Fibroblast of skin of right quadriceps (primary cell): ENCODE data around the gene COPA.
A peak's percentile ranks its signal among the peaks of the same experiment; 100 is the strongest.

ENCODE experiments used
- DNase-seq: peaks from one replicate; pipeline ENCODE4 v3.0.0-alpha.2; 2013

COPA gene

GRCh38 chr1:160261893-160262794 lies 80.9 kb downstream of the COPA start, which contains the start of gene DCAF8:
TSS of gene DCAF8 (minus strand) at chr1:160262549. CDS start at chr1:160244008, 18,541 bp downstream.
- peak; percentile 97 for DNase-seq

DNA sequence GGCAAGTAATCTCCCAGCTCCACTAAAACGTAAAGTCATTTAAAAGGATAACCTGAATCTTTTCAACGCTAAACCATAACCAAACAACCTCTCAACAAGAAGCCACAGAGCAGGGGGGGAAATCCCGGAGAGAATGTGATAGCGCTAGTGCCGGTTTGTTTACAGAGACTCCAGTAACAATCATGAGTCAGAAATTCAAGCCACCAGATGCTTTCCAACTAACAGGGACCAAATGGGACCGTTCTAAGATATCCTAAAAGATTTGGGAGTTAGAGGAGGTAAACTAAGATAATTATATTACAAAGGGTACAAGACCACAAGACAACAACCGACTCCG lies 81.5 kb downstream of the COPA start:
- DNase-seq, result peak; percentile 74

DNA sequence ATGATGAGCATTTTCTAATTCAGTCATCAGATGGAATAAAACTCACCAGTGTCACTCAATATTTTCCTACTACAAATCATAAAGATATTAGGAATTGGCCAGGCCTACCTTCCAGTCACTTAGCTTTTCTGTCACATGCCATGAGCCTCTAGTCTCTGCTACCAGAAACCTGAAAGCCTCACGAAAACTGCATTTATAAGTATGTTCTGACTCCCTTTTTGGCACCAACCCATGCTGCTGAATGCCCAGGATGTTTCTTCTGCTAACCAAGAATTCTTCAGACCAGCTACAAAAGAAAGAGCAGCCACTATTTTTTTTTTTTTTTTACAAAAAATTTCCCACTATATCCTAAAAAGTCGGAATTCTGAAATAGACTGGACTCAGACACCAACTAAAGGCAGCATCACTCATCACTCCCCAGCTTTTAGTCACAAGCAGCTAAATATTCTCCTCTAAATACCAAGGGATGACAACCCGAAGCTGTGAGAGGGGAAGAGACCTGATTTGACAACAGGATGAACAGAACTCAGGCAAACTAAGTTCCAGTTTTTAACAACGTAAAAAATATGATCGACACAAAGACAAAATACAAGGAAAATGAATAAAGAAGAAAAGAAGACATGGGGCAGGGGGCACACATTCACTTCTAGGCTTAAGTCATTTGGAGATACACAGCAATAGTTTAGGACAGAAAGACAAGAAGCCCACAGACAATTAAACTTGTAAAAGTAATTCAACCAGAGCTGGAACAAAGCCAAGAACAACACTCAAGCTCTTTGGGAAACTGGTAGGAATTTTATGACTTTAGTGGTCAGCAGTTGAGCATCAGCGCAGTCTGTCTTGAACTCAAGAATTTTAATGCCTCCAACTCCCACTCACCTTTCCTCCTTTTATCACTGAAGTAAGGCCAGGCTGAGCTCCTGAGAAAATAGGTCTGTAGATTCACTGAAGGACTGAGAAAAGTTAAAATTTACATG lies 82.4 kb downstream of the COPA start:
- peak; percentile 84 for DNase-seq

DNA sequence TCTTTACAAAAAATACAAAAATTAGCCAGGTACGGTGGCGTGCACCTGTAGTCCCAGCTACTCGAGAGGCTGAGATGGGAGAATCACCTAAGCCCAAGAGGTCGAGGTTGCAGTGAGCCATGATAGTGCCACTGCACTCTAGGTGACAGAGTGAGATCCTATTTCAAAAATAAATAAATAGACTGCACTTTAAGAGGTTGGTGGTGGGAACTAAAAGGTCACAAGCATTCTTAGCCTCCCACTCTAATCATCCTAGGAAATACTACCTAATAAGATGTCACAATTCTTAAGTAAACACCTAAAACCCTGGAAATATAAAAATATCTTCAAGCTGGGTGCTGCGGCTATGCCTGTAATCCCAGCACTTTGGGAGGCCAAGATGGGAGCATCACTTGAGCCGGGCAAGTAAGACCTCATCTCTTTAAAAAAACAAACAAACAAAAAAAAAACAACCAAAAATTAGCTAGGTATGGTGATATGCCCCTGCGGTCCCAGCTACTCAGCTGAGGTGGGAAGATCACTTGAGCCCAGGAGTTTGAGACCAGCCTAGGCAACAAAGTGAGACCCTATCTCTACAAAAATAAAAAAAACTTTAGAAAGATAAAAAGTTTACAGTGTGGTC lies 84.8 kb downstream of the COPA start:
- no peak for DNase-seq

- no peak for DNase-seq
Observed at GRCh38 chr1:160257411-160258015, 85.5 kb downstream of the COPA start.

GRCh38 chr1:160256396-160257046 lies 86.5 kb downstream of the COPA start:
- DNase-seq, result peak; percentile 87

DNA sequence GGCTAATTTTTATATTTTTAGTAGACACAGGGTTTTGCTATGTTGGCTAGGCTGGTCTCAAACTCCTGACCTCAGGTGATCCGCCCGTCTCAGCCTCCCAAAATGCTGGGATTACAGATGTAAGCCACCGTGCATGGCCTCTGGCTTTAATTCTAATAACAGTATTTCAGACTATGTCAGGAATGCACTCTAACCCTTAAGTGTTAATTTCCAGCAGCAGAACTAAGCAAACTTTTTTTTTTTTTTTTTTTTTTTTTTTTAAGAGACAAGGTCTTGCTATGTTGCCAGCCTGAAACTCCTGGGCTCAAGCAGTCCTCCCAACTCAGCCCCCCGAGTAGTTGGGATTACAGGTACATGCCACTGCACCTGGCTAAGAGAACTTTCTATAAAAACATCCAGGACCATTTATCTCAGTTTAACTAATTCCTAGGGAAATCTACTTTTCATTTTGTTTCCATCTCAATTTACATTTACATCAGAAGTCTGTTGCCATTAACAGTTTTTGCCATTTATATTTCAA lies 87.2 kb downstream of the COPA start:
- no peak for DNase-seq

DNA sequence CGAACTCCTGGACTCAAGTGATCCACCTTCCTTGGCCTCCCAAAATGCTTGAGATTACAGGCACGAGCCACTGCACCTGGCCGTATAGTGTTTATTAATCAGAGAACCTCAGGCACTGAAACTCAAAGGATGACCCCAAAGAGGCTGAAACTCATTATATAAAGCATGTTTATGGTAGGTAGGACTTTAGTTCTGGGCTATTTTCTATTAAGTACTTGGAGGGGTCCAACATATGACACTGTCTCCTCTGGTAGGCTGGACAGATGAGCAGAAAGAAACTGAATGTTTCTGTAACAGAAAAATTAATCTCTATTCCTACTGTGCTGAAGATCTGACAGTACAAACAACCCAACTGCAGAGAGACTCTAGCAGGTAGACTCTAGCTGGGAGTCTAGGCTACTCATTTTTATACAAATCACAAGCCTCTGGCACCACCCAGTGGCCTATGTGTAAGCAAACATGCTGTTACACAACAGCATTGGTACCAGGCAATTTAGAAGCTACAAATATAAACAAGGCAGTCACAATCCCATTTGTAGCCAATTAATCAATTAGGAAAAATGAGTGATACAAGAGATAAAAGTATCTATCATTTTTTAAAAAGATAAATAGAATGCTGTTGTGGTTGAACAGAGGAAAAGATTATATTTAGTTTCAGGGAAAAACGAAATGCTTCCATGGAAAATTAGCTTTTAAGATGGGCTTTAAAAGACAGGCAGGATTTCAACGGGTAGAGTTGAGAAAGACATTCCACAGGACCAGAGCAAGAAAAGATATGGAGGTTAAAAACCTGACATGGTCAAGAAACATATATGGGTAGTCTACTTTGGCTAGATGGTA lies 91.1 kb downstream of the COPA start:
- DNase-seq, result peak; percentile 71

- no peak for DNase-seq
Observed at GRCh38 chr1:160251011-160251410, 92.0 kb downstream of the COPA start.

DNA sequence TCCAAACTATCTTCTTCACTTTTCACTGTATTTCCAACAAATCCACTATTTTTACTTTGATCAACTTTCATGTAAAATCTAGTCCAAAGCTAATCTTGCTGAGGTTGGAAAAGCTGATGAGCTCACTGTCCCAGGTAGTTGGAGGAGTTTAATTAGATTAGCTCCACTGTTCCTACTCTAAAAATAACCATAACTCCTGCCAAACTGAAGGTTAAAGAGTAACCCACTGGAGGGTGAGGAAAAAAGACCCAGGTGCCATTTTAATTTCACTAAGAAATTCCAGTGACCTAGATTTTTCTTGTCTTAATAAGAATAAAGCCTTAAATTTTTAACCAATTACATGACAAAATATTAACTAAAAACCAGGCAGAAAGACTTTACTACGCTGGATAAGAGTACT lies 96.0 kb downstream of the COPA start:
- DNase-seq, result no peak

DNA sequence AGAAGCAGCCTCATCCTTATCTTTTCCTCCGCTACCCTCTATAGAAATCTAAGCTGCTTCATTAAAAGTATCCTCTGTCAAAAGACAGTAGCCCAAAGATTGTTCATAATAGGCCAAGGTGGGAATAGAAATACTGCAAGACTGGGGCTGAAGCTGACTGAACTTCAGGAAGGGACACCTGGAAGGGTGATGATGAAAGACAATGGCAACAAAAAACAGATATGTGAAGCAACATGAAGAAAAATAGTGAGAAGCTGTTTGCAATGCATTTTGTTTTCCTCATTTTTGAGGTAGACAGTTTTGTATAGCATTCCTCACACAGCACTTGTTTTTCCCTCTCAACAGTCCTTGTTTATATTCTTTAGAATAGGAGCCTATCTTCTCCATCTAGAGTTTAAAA lies 97.6 kb downstream of the COPA start:
- DNase-seq, result no peak

DNA sequence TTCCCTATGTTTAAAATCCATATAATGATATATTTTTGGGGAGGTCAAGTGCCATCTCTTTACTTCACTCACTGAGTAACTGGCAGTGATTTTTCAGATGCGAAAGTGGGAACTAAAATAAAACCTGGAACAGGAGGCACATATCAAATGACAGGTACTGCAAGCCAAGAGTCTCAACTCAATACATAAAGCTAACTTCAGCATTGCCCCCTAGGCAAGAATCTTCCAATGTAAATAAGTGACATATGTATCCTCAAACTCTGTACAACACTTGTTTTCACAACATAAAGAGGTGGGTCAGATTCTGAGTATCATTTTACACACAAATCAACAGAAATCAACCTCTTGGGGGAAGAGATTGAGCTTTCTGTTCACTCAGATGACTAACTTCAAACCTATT lies 98.8 kb downstream of the COPA start:
- no peak for DNase-seq

- no peak for DNase-seq
Observed at GRCh38 chr1:160243767-160244166, 99.3 kb downstream of the COPA start.

GRCh38 chr1:160239582-160240299 lies 103.3 kb downstream of the COPA start:
- DNase-seq, result no peak
